Epithelial cell of esophagus (primary cell): ENCODE results near the gene KSR1.
A peak's percentile ranks its signal among the peaks of the same experiment; 100 is the strongest.

ENCODE experiments used
- DNase-seq: peaks from one replicate; pipeline ENCODE4 v3.0.0; 2010; ENCODE audit warnings: low read depth
- H3K4me3 ChIP-seq: 2 replicates; pipeline ENCODE4 v1.5.1; 2011; ENCODE audit warnings: mild to moderate bottlenecking, low read length, control low read depth
- CTCF ChIP-seq: IDR thresholded peaks from 2 replicates; pipeline ENCODE4 v1.5.1; 2011; ENCODE audit warnings: low read depth, mild to moderate bottlenecking, low read length, control low read depth, inconsistent platforms; ENCODE audit not compliant: insufficient read depth; ENCODE audit errors: missing control alignments

KSR1 gene

GRCh38 chr17:27495460-27495859 is 39.2 kb downstream of the KSR1 start:
- DNase-seq = peak; percentile 41

GRCh38 chr17:27496005-27496404 is 39.8 kb downstream of the KSR1 start:
- no peak for TF ChIP-seq CTCF
- peak; percentile 27 for DNase-seq
- H3K4me3 ChIP-seq = peak overlapping the region; percentile 55

More at GRCh38 chr17:27495460-27495859, 39.2 kb downstream of the KSR1 start:
- no peak for TF ChIP-seq CTCF
- peak overlapping the region; percentile 55 for H3K4me3 ChIP-seq

GRCh38 chr17:27496437-27496943 is 40.2 kb downstream of the KSR1 start:
- no peak for DNase-seq
- no peak for TF ChIP-seq CTCF

GRCh38 chr17:27496971-27497370 is 40.7 kb downstream of the KSR1 start:
- no peak for DNase-seq
- H3K4me3 ChIP-seq = peak overlapping the region; percentile 55
- TF ChIP-seq CTCF = no peak

More at GRCh38 chr17:27496437-27496943, 40.2 kb downstream of the KSR1 start:
- peak overlapping the region; percentile 55 for H3K4me3 ChIP-seq

- no peak overlapping the region for H3K4me3 ChIP-seq
- DNase-seq = peak; percentile 98
- no peak for TF ChIP-seq CTCF
Observed at GRCh38 chr17:27497696-27498095, 41.4 kb downstream of the KSR1 start.

- DNase-seq = no peak
- no peak overlapping the region for H3K4me3 ChIP-seq
- TF ChIP-seq CTCF = no peak
Observed at GRCh38 chr17:27498615-27499309, 42.5 kb downstream of the KSR1 start.
